Lung (tissue), 12 donors: ENCODE data around the gene SAMHD1. TPM values are rescaled to one million over a fixed set of nuclear protein-coding genes. Genes with fewer than 3 reads are reported as not detected.

Experiments used
- ATAC-seq: fragments of 200-7000 bp; cut with Tn5 transposase; one replicate; pipeline ENCODE4 v1.9.1; 2020; ENCODE audit warnings: moderate number of reproducible peaks; ENCODE audit not compliant: insufficient read depth, low FRiP score
- DNase-seq, 3 donors: peaks; one replicate each; pipeline ENCODE4 v3.0.0-alpha.2; 2013 to 2017
- H3K27ac ChIP-seq, 2 donors: one replicate each; pipeline ENCODE4 v1.5.1; 2013; ENCODE audit warnings: mild to moderate bottlenecking in 2 of 2, moderate library complexity in 2 of 2, control low read depth in 1 of 2, inconsistent platforms in 1 of 2, low read depth in 1 of 2, low read length in 1 of 2
- H3K27me3 ChIP-seq, 3 donors: one replicate each; pipeline ENCODE4 v1.5.1; 2013; ENCODE audit warnings: low read length in 2 of 3; ENCODE audit not compliant: control insufficient read depth in 3 of 3, insufficient read depth in 3 of 3
- H3K36me3 ChIP-seq, 4 donors: one replicate each; pipeline ENCODE4 v1.5.1; 2013; ENCODE audit warnings: low read length in 4 of 4, mild to moderate bottlenecking in 1 of 4, moderate library complexity in 1 of 4; ENCODE audit not compliant: control insufficient read depth in 4 of 4, insufficient read depth in 4 of 4
- H3K4me1 ChIP-seq, 5 donors: one replicate each; pipeline ENCODE4 v1.5.1; 2013; ENCODE audit warnings: low read length in 5 of 5, mild to moderate bottlenecking in 2 of 5, moderate library complexity in 1 of 5; ENCODE audit not compliant: control insufficient read depth in 5 of 5, insufficient read depth in 5 of 5
- H3K4me3 ChIP-seq: one replicate; pipeline ENCODE4 v1.5.1; 2013; ENCODE audit warnings: mild to moderate bottlenecking, control low read depth, moderate library complexity
- H3K9ac ChIP-seq, 2 donors: one replicate each; pipeline ENCODE4 v1.5.1; 2013; ENCODE audit warnings: low read length in 2 of 2, control low read depth in 1 of 2; ENCODE audit not compliant: insufficient read depth in 1 of 2
- H3K9me3 ChIP-seq, 4 donors: one replicate each; pipeline ENCODE4 v1.5.1; 2013; ENCODE audit warnings: low read length in 3 of 4, mild to moderate bottlenecking in 1 of 4, moderate library complexity in 1 of 4; ENCODE audit not compliant: control insufficient read depth in 4 of 4, insufficient read depth in 3 of 4
- WGBS, 2 donors: extraction: QIAGEN DNeasy Blood & Tissue Kit; methylation state at CpG; one replicate each; pipeline ENCODE4 v1.1.7; 2013; 5-methylcytosine and 5-hydroxymethylcytosine counted together
- polyA plus RNA-seq, 2 donors: library from polyadenylated mRNA; stranded (reverse); fragments of 200-250 nt; gene quantifications; one replicate each; pipeline ENCODE4 v1.2.1, GENCODE V29; 2013
- total RNA-seq, 2 donors: library from RNA; depleted of rRNA in 1 of 2; stranded (reverse); fragments of >200 nt in 1 of 2; gene quantifications; one replicate each; pipeline ENCODE4 v1.2.1, GENCODE V29; 2014 to 2021
- TF ChIP-seq, protein P1 (sequence below): IDR thresholded peaks from 2 replicates; pipeline ENCODE4 v1.5.1; 2012; ENCODE audit warnings: mild to moderate bottlenecking; ENCODE audit errors: control extremely low read depth, extremely low read depth
- donor health status: control.
- donor health status: control.
- donor health status: Bipolar disorder and iron deficiency.
- donor health status: healthy.
- donor health status: DM: yes; HTN: yes; CAD: no.

SAMHD1 gene
- total and polyA plus RNA-seq, 4 donors = 59.7 to 184 (median 90.9) TPM

DNA sequence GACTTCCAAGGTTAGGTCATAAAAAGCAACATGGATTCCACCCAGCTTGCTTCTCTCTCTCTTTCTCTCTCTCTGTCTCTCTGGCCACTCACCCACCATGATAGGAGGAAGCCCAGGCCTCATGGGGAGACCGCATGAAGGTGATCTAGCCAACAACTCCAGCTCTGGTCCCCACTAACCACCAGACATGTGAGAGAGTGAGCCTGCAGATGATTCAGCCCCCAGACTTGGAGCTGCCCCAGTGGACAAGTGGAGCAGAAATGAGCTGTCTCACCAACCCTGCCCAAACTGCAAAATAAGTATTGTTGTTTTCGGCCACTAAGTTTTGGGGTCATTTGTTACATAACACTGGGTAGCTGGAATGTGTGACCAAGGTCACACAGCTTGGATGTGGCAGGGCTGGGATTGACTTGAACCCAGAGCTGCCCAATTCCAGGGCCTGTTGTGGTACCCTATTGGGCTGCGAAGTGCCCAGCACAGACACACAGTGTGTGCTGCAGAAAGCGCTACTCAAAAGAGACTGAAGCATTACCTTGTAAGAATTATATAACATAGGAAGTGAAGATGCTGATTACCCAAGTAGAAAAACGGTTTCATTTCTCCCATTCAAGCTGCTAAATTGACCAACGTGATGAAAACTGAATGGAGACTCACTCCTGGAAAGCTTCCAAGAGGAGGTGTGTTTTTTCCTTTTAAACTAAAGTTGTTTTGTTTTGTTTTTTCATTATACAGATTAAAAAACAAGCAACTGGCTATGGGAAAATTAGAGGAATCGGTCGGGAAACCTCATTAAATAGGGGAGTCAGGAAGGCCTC is 84.6 kb downstream of the SAMHD1 start:
- Histone ChIP-seq H3K36me3 (no peaks in the 10 kb centered on the region), H3K4me3 (no peak overlapping the region), H3K27ac (peak overlapping the region in 1 of 2 donors; percentile 21), H3K9ac (no peak overlapping the region), H3K4me1 (peaks cover 0 to 14% (median 2%) of the 10 kb centered on the region in 5 donors), H3K27me3 (no peaks in the 10 kb centered on the region), H3K9me3 (no peaks in the 10 kb centered on the region)
- DNase-seq (no peak), ATAC-seq (no peak)
- 61 to 65% methylated on average over 8 of the region's 8 CpGs for WGBS, 2 donors
- TF ChIP-seq, protein P1, sequence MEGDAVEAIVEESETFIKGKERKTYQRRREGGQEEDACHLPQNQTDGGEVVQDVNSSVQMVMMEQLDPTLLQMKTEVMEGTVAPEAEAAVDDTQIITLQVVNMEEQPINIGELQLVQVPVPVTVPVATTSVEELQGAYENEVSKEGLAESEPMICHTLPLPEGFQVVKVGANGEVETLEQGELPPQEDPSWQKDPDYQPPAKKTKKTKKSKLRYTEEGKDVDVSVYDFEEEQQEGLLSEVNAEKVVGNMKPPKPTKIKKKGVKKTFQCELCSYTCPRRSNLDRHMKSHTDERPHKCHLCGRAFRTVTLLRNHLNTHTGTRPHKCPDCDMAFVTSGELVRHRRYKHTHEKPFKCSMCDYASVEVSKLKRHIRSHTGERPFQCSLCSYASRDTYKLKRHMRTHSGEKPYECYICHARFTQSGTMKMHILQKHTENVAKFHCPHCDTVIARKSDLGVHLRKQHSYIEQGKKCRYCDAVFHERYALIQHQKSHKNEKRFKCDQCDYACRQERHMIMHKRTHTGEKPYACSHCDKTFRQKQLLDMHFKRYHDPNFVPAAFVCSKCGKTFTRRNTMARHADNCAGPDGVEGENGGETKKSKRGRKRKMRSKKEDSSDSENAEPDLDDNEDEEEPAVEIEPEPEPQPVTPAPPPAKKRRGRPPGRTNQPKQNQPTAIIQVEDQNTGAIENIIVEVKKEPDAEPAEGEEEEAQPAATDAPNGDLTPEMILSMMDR = no peak

DNA sequence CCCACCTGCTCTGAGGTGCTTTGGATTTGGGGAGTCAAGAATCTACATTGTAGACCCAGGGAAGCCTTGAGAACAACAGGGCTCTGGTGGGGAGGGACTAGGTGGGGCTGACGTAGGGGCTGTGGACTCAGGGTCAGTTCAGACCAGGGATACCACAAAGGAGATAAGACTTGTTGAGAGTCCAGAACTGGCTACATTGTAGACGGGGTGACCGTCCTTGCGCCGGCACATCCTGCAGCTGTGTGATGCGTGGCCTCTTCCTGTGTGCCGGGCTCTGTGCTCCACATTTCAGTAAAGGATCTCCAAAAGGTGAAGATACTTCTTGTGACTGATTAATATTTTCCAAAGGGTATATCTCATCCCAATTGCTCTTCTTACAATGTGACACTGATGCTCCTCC is 85.3 kb downstream of the SAMHD1 start:
- Histone ChIP-seq H3K36me3 (peaks cover 0 to 5% (median 0%) of the 10 kb centered on the region in 4 donors), H3K27ac (no peak overlapping the region), H3K27me3 (no peaks in the 10 kb centered on the region), H3K4me1 (peaks cover 0 to 21% (median 7%) of the 10 kb centered on the region in 5 donors), H3K9ac (no peak overlapping the region), H3K9me3 (no peaks in the 10 kb centered on the region), H3K4me3 (no peak overlapping the region)
- DNase-seq (no peak), ATAC-seq (no peak)
- 79 to 87% methylated on average over 7 of the region's 7 CpGs for WGBS, 2 donors
- TF ChIP-seq, protein P1 = no peak

DNA sequence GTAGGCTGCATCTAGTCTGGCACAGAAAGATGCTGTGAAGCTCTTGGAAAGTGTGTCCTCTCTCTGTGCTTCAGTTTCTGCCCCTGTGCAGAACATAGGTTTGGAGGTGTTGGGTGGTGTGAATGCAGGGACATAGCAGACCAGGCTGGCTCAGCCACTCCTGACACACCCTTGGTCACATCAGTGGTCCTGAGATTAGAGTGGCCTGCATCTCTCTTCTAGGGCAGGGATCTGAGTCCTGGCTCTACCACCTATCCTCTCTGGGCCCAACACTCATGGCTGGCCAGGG is 85.7 kb downstream of the SAMHD1 start:
- DNase-seq = no peak
- H3K4me3 ChIP-seq = no peak overlapping the region
- no peak overlapping the region for H3K27ac ChIP-seq
- TF ChIP-seq, protein P1 = no peak
- no peaks in the 10 kb centered on the region for H3K9me3 ChIP-seq
- peaks cover 0 to 5% (median 0%) of the 10 kb centered on the region in 4 donors for H3K36me3 ChIP-seq
- H3K4me1 ChIP-seq = peaks cover 0 to 25% (median 7%) of the 10 kb centered on the region in 5 donors
- H3K27me3 ChIP-seq = no peaks in the 10 kb centered on the region
- H3K9ac ChIP-seq = no peak overlapping the region
- no peak for ATAC-seq
